Heart left ventricle (tissue), 13 donors: ENCODE measurements around the gene PACRG.

ENCODE experiments used
- POLR2A ChIP-seq, 2 donors: fragments of 450-650 bp; IDR thresholded peaks; one replicate each; pipeline ENCODE4 v1.6.1; 2017; ENCODE audit warnings: antibody characterized with exemption in 2 of 2, mild to moderate bottlenecking in 2 of 2, moderate library complexity in 2 of 2
- TF ChIP-seq, protein P1 (sequence below), 12 donors: fragments of 200-600 bp; sonication (generic) in 4 of 12; IDR thresholded peaks; one replicate each; pipeline versions ENCODE4 v1.5.0 to v1.8.0; 2018 to 2022; ENCODE audit warnings: antibody characterized with exemption in 12 of 12, mild to moderate bottlenecking in 5 of 12
- donor health status: ischemic (EF 13 %, LVEDD 7.1; RV severe dilation, severe dysfunction).
- donor health status: DM: no; HTN: yes; CAD: no.
- donor health status: DM: no; HTN: no; CAD: no.
- donor health status: ischemic (EF 25% LVEDD 6.9; RV normal size, moderate dysfunction).
- donor health status: ischemic (EF 25% LVEDD 5.7; RV mildly dilated, moderate dysfunction).
- donor health status: ischemic (EF 35%, LVEDD 5.7; RV mildly dilated, moderate dysfunction).
- donor health status: nonischemic (EF 11% LVEDD 7.7; RV severe dilation, severe dysfunction).
- donor health status: DM: yes; HTN: yes; CAD: no.
- donor health status: PGD.
- donor health status: ischemic (EF 29% LVEDD 5.4; RV normal size, mild dysfunction).
- donor health status: nonischemic (EF 23%, LVEDD 6.1; RV moderate dilation, normal function).

DNA sequence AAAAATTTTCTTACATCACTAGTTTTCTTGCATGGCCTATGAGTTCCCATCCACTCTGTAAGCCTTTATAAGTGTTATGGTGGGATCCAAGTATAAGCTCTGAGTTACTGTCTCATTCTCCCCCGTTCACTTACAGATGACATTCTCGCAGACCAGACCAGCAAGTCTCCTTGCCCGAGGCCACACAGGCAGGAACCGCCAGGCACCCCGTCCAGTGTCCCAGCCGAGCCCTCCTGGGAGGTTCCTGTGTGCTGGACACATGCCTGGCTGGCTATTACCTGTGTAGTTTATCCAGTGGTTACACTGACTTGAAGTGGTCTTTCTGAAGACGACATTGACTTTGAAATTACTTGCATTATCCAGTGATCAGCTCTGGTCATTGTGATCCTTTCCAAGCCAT lies 451.9 kb downstream of the PACRG start:
- TF ChIP-seq, protein P1, sequence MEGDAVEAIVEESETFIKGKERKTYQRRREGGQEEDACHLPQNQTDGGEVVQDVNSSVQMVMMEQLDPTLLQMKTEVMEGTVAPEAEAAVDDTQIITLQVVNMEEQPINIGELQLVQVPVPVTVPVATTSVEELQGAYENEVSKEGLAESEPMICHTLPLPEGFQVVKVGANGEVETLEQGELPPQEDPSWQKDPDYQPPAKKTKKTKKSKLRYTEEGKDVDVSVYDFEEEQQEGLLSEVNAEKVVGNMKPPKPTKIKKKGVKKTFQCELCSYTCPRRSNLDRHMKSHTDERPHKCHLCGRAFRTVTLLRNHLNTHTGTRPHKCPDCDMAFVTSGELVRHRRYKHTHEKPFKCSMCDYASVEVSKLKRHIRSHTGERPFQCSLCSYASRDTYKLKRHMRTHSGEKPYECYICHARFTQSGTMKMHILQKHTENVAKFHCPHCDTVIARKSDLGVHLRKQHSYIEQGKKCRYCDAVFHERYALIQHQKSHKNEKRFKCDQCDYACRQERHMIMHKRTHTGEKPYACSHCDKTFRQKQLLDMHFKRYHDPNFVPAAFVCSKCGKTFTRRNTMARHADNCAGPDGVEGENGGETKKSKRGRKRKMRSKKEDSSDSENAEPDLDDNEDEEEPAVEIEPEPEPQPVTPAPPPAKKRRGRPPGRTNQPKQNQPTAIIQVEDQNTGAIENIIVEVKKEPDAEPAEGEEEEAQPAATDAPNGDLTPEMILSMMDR (IDR thresholded peaks at IDR 0.05), result no peak
- TF ChIP-seq POLR2A (IDR thresholded peaks at IDR 0.05), result no peak
